Measurements from ENCODE around the gene ACTN1. TPM values are rescaled to one million over a fixed set of nuclear protein-coding genes. Genes with fewer than 3 reads are reported as not detected.

Gene ACTN1
- total RNA-seq, 1 donor from 2014 or later, result 209 TPM

DNA sequence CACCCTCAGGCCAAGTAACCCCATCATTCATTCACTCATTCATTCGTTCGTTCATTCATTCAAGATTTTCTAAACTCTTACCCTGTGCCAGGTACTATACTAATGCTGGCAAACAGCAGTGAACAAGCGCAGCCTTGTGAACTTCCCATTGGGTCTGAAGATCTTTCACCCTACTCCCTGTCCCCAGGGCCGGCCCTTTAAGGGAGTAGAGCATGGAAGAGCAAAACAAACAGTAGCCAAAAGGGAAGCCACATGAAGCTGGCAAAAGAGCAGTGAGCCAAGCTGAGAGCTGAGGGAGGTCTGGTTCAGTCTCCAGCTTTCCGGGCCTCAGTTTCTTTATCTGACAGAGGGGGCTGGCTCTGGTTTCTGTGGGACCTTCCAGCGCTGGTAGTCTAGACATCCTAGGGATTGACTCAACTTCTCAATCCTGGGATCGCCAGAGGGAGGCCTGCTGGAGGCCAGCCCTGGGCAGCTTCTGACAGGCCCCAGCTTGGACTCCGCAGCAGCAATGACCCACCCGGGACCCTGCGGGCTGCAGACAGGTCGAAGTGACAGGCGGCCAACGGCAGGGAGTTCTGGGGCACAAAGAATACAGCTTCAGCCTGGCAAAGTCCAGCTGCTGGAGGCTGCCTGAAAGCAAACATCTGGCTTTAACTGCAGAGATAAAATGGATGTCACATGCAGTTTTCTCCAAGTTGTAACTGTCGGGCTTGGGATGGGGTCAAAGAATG, 27.1 kb downstream of the ACTN1 start:
- intact Hi-C loops (cut with DNase I), result no loop called here
- peaks cover 98% of the 10 kb centered on the region for H3K4me1 ChIP-seq
- H3K4me3 ChIP-seq, result peak overlapping the region in 1 of 2 donors; percentile 29

DNA sequence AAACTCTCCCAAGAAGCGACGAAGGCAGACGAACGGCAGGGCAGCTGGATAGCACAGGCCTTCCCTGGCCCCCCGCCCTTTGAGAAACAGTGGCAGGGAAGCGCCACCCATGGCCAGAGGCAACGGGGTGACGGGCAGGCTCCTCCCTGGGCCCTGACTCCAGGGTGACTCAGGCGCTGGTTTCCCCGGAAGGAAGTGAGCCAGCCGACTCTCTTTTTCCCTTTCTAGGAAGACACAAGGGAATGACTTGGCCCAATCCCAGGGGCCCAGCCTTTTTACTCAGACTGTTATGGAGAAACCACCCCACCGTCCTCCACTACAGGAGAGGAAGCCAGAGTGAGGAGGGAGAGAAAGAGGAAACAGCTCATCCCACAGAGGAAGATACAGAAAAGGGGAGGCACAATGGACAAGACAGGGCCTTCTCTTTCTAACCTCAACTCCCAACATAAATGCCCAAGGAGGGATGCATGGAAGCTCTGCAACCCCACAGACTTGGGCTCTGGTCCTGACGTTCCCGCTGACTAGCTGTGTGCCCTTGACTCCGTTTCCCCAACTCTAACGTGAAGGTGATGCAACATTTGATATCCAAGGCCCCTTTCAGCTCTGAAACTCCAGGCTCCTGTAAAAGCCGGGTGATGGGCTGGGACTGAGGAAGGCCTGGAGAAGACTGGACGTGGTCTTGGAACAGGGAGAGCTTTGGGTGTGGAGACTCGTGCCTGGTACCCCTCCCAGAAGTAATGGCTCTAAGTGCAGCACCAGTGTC, 27.9 kb downstream of the ACTN1 start:
- Histone ChIP-seq H3K27ac (peak overlapping the region; percentile 88), H3K4me3 (peak overlapping the region in 1 of 2 donors; percentile 29), H3K9me3 (no peaks in the 10 kb centered on the region), H3K27me3 (no peaks in the 10 kb centered on the region), H3K36me3 (no peaks in the 10 kb centered on the region), H3K4me1 (peaks cover 98% of the 10 kb centered on the region)
- DNase-seq (ENCODE audit: extremely low spot score in 2 of 2), result peak in 1 of 2 donors; percentile 95
- TF ChIP-seq POLR2AphosphoS5 (IDR thresholded peaks at IDR 0.05; ENCODE audit: insufficient read depth in 1 of 2, low read depth in 1 of 2), result peak; percentile 85 to 88
- TF ChIP-seq POLR2A (IDR thresholded peaks at IDR 0.05), result no peak
- TF ChIP-seq, protein P1, sequence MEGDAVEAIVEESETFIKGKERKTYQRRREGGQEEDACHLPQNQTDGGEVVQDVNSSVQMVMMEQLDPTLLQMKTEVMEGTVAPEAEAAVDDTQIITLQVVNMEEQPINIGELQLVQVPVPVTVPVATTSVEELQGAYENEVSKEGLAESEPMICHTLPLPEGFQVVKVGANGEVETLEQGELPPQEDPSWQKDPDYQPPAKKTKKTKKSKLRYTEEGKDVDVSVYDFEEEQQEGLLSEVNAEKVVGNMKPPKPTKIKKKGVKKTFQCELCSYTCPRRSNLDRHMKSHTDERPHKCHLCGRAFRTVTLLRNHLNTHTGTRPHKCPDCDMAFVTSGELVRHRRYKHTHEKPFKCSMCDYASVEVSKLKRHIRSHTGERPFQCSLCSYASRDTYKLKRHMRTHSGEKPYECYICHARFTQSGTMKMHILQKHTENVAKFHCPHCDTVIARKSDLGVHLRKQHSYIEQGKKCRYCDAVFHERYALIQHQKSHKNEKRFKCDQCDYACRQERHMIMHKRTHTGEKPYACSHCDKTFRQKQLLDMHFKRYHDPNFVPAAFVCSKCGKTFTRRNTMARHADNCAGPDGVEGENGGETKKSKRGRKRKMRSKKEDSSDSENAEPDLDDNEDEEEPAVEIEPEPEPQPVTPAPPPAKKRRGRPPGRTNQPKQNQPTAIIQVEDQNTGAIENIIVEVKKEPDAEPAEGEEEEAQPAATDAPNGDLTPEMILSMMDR (IDR thresholded peaks at IDR 0.05), result no peak
- intact Hi-C loops (cut with DNase I), result no loop called here

More for the DNA sequence above, 27.1 kb downstream of the ACTN1 start:
- H3K36me3 ChIP-seq, result no peaks in the 10 kb centered on the region
- H3K9me3 ChIP-seq, result no peaks in the 10 kb centered on the region
- no peaks in the 10 kb centered on the region for H3K27me3 ChIP-seq
- H3K27ac ChIP-seq, result peak overlapping the region; percentile 88
- TF ChIP-seq POLR2AphosphoS5 (IDR thresholded peaks at IDR 0.05; ENCODE audit: insufficient read depth in 1 of 2, low read depth in 1 of 2), result peak in 1 of 2 donors; percentile 46
- TF ChIP-seq, protein P1 (IDR thresholded peaks at IDR 0.05), result no peak
- DNase-seq (ENCODE audit: extremely low spot score in 2 of 2), result no peak

DNA sequence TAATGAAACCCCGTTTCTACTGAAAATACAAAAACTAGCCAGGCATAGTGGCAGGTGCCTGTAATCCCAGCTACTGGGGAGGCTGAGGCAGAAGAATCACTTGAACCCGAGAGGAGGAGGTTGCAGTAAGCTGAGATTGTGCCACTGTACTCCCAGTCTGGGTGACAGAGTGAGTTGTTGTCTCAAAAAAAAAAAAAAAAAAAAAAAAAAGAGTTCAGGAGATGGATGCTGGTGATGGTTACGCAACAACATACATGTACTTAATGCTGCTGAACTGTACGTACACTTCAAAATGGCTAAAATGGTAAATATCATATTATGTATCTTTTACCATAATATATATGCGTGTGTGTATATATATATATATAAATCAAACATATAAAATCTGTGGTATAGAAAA, 29.0 kb downstream of the ACTN1 start:
- Histone ChIP-seq H3K4me3 (no peak overlapping the region), H3K27ac (peak overlapping the region; percentile 69)
- no peak for DNase-seq (ENCODE audit: extremely low spot score in 2 of 2)

DNA sequence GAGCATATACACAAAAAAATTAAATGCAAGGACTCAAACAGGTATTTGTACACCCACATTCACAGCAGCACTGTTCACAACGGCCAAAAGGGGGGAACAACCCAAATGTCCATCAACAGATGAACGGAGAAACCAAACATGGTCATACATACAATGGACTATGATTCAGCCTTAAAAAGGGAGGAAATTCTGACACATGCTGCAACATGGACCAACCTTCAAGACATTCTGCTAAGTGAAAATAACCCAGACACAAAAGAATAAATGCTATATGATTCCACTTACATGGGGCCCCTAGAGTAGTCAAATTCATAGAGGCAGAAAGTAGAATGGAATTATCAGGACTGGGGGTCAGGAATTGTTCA, 29.5 kb downstream of the ACTN1 start:
- Histone ChIP-seq H3K4me1 (peaks cover 96% of the 10 kb centered on the region), H3K4me3 (no peak overlapping the region), H3K27ac (peak overlapping the region; percentile 69), H3K9me3 (no peaks in the 10 kb centered on the region), H3K27me3 (no peaks in the 10 kb centered on the region), H3K36me3 (no peaks in the 10 kb centered on the region)
- intact Hi-C loops (cut with DNase I), result no loop called here
- no peak for TF ChIP-seq POLR2A (IDR thresholded peaks at IDR 0.05)
- DNase-seq (ENCODE audit: extremely low spot score in 2 of 2), result no peak

More for the DNA sequence above, 29.0 kb downstream of the ACTN1 start:
- TF ChIP-seq POLR2A (IDR thresholded peaks at IDR 0.05) (no peak), POLR2AphosphoS5 (IDR thresholded peaks at IDR 0.05; ENCODE audit: insufficient read depth in 1 of 2, low read depth in 1 of 2) (no peak)
- TF ChIP-seq, protein P1 (IDR thresholded peaks at IDR 0.05), result no peak
- Histone ChIP-seq H3K36me3 (no peaks in the 10 kb centered on the region), H3K4me1 (peaks cover 98% of the 10 kb centered on the region), H3K27me3 (no peaks in the 10 kb centered on the region), H3K9me3 (no peaks in the 10 kb centered on the region)
- intact Hi-C loops (cut with DNase I), result no loop called here

DNA sequence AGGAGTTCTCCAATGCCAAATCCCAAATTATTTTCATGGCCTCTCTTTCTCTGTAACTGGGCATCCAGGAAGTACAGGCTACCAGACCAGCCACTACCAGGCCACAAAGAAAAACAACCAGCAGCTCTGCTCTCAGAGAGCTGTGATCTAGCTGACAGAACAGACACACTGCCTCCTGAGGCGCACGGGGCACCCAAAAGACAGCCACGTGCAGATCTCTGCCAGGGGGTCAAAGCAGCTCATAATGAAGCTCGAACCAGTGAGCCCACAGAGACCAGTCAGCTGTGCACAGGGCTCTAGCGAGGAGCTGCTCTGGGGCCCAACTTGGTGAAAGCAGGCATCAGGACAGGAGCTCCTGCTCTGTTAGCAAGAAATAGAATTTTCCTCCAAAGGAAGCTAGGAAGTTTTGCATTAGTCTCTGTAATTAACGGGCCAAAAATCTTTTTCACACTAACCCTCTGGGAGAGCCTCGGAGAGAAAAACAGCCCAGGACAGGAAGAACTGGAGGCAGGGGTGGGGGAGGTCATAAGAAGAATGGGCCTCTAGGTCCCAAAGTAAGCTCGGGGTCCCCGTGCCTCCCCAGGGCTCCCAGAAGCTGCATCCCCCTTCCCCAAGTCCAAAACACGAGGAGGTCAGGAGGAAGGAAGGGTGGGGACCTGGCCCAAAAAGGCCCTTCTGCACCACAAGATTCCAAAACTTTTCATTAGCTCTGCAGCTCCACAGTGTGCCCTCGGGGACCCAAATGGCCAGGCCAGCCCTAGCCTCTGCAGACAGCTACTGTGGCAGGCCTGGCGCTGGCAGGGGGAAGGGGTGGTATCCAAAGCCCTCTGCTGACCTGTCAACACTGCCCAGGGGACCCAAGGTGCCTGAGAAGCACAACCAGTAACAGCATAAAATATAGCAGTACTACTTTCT, 30.2 kb downstream of the ACTN1 start:
- H3K9me3 ChIP-seq, result no peaks in the 10 kb centered on the region
- no peaks in the 10 kb centered on the region for H3K36me3 ChIP-seq
- intact Hi-C loops (cut with DNase I), result no loop called here
- peak overlapping the region; percentile 69 for H3K27ac ChIP-seq
- H3K27me3 ChIP-seq, result no peaks in the 10 kb centered on the region
- no peak overlapping the region for H3K4me3 ChIP-seq
- TF ChIP-seq, protein P1 (IDR thresholded peaks at IDR 0.05), result no peak
- TF ChIP-seq POLR2A (IDR thresholded peaks at IDR 0.05) (no peak), POLR2AphosphoS5 (IDR thresholded peaks at IDR 0.05; ENCODE audit: insufficient read depth in 1 of 2, low read depth in 1 of 2) (no peak)
- DNase-seq (ENCODE audit: extremely low spot score in 2 of 2), result no peak
- peaks cover 97% of the 10 kb centered on the region for H3K4me1 ChIP-seq
